Endodermal cell (in vitro differentiated cells): Measurements from ENCODE around the gene CRTC3. TPM values are rescaled to one million over a fixed set of nuclear protein-coding genes. Genes with fewer than 3 reads are reported as not detected.

ENCODE experiments used
- DNase-seq: peaks from one replicate; pipeline ENCODE4 v3.0.0-alpha.2; 2017
- H3K27ac ChIP-seq: 2 replicates; pipeline ENCODE4 v1.5.1; 2013; ENCODE audit warnings: mild to moderate bottlenecking, low read depth, low read length, moderate library complexity
- H3K27me3 ChIP-seq: 2 replicates; pipeline ENCODE4 v1.6.1; 2013; ENCODE audit warnings: mild to moderate bottlenecking, low read length, moderate library complexity; ENCODE audit not compliant: insufficient read depth, control insufficient read depth, poor library complexity, severe bottlenecking
- H3K36me3 ChIP-seq: 2 replicates; pipeline ENCODE4 v1.7.0; 2013; ENCODE audit warnings: mild to moderate bottlenecking, low read length, moderate library complexity; ENCODE audit not compliant: control insufficient read depth, insufficient read depth
- H3K4me1 ChIP-seq: one replicate; pipeline ENCODE4 v1.7.0; 2013; ENCODE audit warnings: low read length; ENCODE audit not compliant: control insufficient read depth, insufficient read depth
- H3K4me3 ChIP-seq: 2 replicates; pipeline ENCODE4 v1.5.1; 2013; ENCODE audit warnings: mild to moderate bottlenecking, low read length, moderate library complexity
- H3K9ac ChIP-seq: 2 replicates; pipeline ENCODE4 v1.6.1; 2013; ENCODE audit warnings: mild to moderate bottlenecking, low read length, moderate library complexity; ENCODE audit not compliant: poor library complexity, severe bottlenecking; ENCODE audit errors: extremely low read depth
- H3K9me3 ChIP-seq: 2 replicates; pipeline ENCODE4 v1.6.1; 2013; ENCODE audit warnings: mild to moderate bottlenecking, low read length, moderate library complexity; ENCODE audit not compliant: control insufficient read depth
- H3K27ac Mint-ChIP-seq: 2 replicates; pipeline ENCODE4 v1.8.0; 2020; ENCODE audit warnings: mixed read lengths
- H3K27me3 Mint-ChIP-seq: 2 replicates; pipeline ENCODE4 v1.8.0; 2021; ENCODE audit warnings: mild to moderate bottlenecking, mixed read lengths; ENCODE audit not compliant: insufficient read depth
- H3K36me3 Mint-ChIP-seq: 2 replicates; pipeline ENCODE4 v1.8.0; 2020; ENCODE audit warnings: low read depth, mixed read lengths
- H3K4me1 Mint-ChIP-seq: 2 replicates; pipeline ENCODE4 v1.8.0; 2020; ENCODE audit warnings: mixed read lengths
- H3K4me3 Mint-ChIP-seq: 2 replicates; pipeline ENCODE4 v1.8.0; 2020; ENCODE audit warnings: mild to moderate bottlenecking, moderate library complexity, mixed read lengths
- H3K9me3 Mint-ChIP-seq: 2 replicates; pipeline ENCODE4 v1.8.0; 2020; ENCODE audit warnings: mild to moderate bottlenecking, mixed read lengths
- WGBS, 2 experiments: methylation state at CpG; one replicate each; pipeline versions ENCODE4 v1.1.5 to v1.1.7; 2013; ENCODE audit warnings: missing lambda C conversion rate in 2 of 2, mixed read lengths in 1 of 2; ENCODE audit not compliant: insufficient coverage in 1 of 2, insufficient read length in 1 of 2; 5-methylcytosine and 5-hydroxymethylcytosine counted together
- total RNA-seq, 2 donors: library from RNA; stranded (reverse); fragmentation: NEBNext Ultra II Directional in 1 of 2; extraction: Animal tissue kit (Norgen Biotek cat#: 25700) in 1 of 2; gene quantifications; 2 replicates in 1 of 2; 3 replicates in 1 of 2; pipeline ENCODE4 v1.2.1, GENCODE V29; 2021
- TF ChIP-seq, protein P1 (sequence below): fragments of 200-600 bp; sonication (generic); conservative IDR thresholded peaks from 2 replicates; pipeline ENCODE4 v1.5.0; 2021; ENCODE audit warnings: antibody characterized with exemption, mild to moderate bottlenecking

Gene CRTC3
- total RNA-seq, 2 donors from 2014 or later: 17.3 to 21.9 TPM

DNA sequence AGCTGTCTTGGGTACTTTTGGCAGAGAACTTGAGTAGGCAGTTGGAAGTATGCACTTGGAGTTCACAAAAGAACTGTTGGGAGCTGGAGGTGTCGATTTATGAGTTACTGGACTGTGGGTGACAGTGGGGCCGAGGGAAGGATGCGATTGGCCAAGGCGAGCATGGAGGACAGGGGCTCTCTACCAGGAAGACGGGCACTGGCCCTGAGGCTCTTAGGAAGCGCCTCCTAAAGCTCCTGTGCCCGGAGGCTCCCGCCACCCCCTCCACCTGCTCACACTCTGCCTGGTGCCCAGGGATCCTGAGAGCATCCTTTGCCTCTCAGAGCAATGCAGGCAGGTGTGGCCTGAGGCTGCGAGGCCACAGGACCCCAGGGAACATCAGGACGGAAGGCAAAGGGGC lies 69.0 kb downstream of the CRTC3 start:
- H3K27ac Mint-ChIP-seq: no peak overlapping the region
- WGBS, 2 experiments: 90 to 95% methylated on average over 4 to 10 of the region's 10 CpGs
- no peaks in the 10 kb centered on the region for H3K9me3 Mint-ChIP-seq

DNA sequence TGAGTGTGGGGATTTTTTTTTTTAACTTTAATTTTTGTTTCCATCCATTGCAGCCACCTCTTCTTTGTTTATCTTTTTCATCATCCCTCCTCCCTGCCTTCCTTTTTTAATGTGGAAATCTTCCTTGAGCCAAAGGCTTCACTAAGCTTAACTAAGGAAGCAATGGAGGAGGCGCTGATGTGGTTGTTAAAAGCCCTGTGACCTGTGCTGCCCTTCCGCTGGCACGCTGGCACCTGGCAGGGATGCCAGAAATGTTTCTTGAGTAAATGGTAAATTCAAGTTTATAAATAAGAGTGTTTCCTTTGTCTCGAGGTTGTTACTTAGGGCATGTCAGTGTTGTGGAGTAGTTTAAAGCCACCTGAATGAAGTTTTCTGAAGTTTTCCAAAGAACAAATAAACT lies 69.4 kb downstream of the CRTC3 start:
- Mint-ChIP-seq H3K4me1 (peaks cover 30% of the 10 kb centered on the region), H3K27ac (no peak overlapping the region), H3K27me3 (no peaks in the 10 kb centered on the region), H3K36me3 (peaks cover 6% of the 10 kb centered on the region), H3K4me3 (no peak overlapping the region), H3K9me3 (no peaks in the 10 kb centered on the region)
- 92 to 95% methylated on average over 3 to 4 of the region's 4 CpGs for WGBS, 2 experiments
- H3K36me3 ChIP-seq: no peaks in the 10 kb centered on the region
- DNase-seq: peak; percentile 33
- H3K27ac ChIP-seq: no peak overlapping the region
- H3K9ac ChIP-seq: no peak overlapping the region
- no peaks in the 10 kb centered on the region for H3K9me3 ChIP-seq
- H3K4me1 ChIP-seq: peaks cover 7% of the 10 kb centered on the region
- TF ChIP-seq, protein P1, sequence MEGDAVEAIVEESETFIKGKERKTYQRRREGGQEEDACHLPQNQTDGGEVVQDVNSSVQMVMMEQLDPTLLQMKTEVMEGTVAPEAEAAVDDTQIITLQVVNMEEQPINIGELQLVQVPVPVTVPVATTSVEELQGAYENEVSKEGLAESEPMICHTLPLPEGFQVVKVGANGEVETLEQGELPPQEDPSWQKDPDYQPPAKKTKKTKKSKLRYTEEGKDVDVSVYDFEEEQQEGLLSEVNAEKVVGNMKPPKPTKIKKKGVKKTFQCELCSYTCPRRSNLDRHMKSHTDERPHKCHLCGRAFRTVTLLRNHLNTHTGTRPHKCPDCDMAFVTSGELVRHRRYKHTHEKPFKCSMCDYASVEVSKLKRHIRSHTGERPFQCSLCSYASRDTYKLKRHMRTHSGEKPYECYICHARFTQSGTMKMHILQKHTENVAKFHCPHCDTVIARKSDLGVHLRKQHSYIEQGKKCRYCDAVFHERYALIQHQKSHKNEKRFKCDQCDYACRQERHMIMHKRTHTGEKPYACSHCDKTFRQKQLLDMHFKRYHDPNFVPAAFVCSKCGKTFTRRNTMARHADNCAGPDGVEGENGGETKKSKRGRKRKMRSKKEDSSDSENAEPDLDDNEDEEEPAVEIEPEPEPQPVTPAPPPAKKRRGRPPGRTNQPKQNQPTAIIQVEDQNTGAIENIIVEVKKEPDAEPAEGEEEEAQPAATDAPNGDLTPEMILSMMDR: no peak
- H3K4me3 ChIP-seq: no peak overlapping the region
- no peaks in the 10 kb centered on the region for H3K27me3 ChIP-seq

More for the DNA sequence above, 69.0 kb downstream of the CRTC3 start:
- Mint-ChIP-seq H3K4me3 (no peak overlapping the region), H3K27me3 (no peaks in the 10 kb centered on the region), H3K36me3 (peaks cover 6% of the 10 kb centered on the region), H3K4me1 (peaks cover 30% of the 10 kb centered on the region)
- H3K9ac ChIP-seq: no peak overlapping the region
- H3K4me3 ChIP-seq: no peak overlapping the region
- no peaks in the 10 kb centered on the region for H3K27me3 ChIP-seq
- H3K36me3 ChIP-seq: no peaks in the 10 kb centered on the region
- H3K4me1 ChIP-seq: peaks cover 7% of the 10 kb centered on the region
- DNase-seq: peak; percentile 31
- TF ChIP-seq, protein P1: no peak
- no peaks in the 10 kb centered on the region for H3K9me3 ChIP-seq
- H3K27ac ChIP-seq: no peak overlapping the region

DNA sequence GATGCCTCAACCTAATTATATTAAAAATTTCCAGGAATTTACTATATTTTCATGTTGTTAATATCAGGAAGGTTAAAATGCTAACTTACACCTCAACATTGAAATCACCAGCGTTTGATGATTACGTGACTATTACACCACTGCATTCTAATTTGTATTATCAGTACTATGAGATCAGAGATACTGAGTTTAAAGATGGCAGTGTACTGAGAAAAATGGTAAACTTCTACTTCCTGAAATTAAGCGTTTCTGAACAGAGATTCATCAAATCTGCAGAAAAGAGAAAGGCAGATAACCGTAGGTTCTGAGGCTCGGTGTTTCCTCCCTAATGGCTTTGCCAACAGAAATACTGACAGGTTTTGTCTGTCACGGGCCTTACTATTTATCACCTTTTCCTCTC lies 69.9 kb downstream of the CRTC3 start:
- no peaks in the 10 kb centered on the region for H3K36me3 ChIP-seq
- peak; percentile 22 for DNase-seq
- WGBS, 2 experiments: 92 to 100% methylated on average over 2 to 6 of the region's 6 CpGs
- TF ChIP-seq, protein P1: no peak
- Mint-ChIP-seq H3K9me3 (no peaks in the 10 kb centered on the region), H3K36me3 (peaks cover 5% of the 10 kb centered on the region), H3K27ac (no peak overlapping the region), H3K4me1 (peaks cover 28% of the 10 kb centered on the region), H3K4me3 (no peak overlapping the region), H3K27me3 (no peaks in the 10 kb centered on the region)
- no peak overlapping the region for H3K9ac ChIP-seq
- peaks cover 7% of the 10 kb centered on the region for H3K4me1 ChIP-seq
- H3K4me3 ChIP-seq: no peak overlapping the region
- no peaks in the 10 kb centered on the region for H3K9me3 ChIP-seq
- no peak overlapping the region for H3K27ac ChIP-seq
- H3K27me3 ChIP-seq: no peaks in the 10 kb centered on the region
